Dedifferentiated amniotic fluid mesenchymal stem cell (primary cell): ENCODE results near the gene SSTR5.
"Not testable (repeated sequence)": the region's sequence is repeated elsewhere in the genome, so short reads cannot be mapped to it uniquely, and the experiment has no call there.

ENCODE experiments used
- DNase-seq: peaks from one replicate; pipeline ENCODE4 v3.0.0-alpha.2; 2016; ENCODE audit errors: extremely low spot score

SSTR5 gene

GRCh38 chr16:1090620-1091587 is 18.4 kb downstream of the SSTR5 start:
- no peak for DNase-seq

- no peak for DNase-seq
Observed at GRCh38 chr16:1091992-1092552, 19.5 kb downstream of the SSTR5 start.

- not testable (repeated sequence) for DNase-seq
Observed at GRCh38 chr16:1092685-1093283, 20.2 kb downstream of the SSTR5 start.

- DNase-seq, result no peak
Observed at GRCh38 chr16:1093284-1094123, 21.0 kb downstream of the SSTR5 start.

- no peak for DNase-seq
Observed at GRCh38 chr16:1094124-1094479, 21.6 kb downstream of the SSTR5 start.

- no peak for DNase-seq
Observed at GRCh38 chr16:1094601-1095449, 22.3 kb downstream of the SSTR5 start.

GRCh38 chr16:1095450-1096168 is 23.1 kb downstream of the SSTR5 start:
- no peak for DNase-seq

- no peak for DNase-seq
Observed at GRCh38 chr16:1096169-1097082, 23.9 kb downstream of the SSTR5 start, which contains the start of gene C1QTNF8. Gene C1QTNF8 (minus strand): TSS chr16:1096244. CDS start chr16:1094922, 1,322 bp downstream.

- DNase-seq, result no peak
Observed at GRCh38 chr16:1097156-1097555, 24.6 kb downstream of the SSTR5 start.

- no peak for DNase-seq
Observed at GRCh38 chr16:1097800-1098199, 25.3 kb downstream of the SSTR5 start.

- no peak for DNase-seq
Observed at GRCh38 chr16:1098266-1098991, 25.9 kb downstream of the SSTR5 start.

GRCh38 chr16:1099189-1100083 is 26.9 kb downstream of the SSTR5 start:
- DNase-seq, result no peak

GRCh38 chr16:1100084-1100800 is 27.7 kb downstream of the SSTR5 start:
- no peak for DNase-seq

- no peak for DNase-seq
Observed at GRCh38 chr16:1101133-1101532, 28.6 kb downstream of the SSTR5 start.

- no peak for DNase-seq
Observed at GRCh38 chr16:1101573-1102332, 29.2 kb downstream of the SSTR5 start.

GRCh38 chr16:1102333-1102700 is 29.8 kb downstream of the SSTR5 start:
- DNase-seq, result no peak
